H1 (cell line): Measurements from ENCODE around the gene TTC6. TPM values are rescaled to one million over a fixed set of nuclear protein-coding genes. Genes with fewer than 3 reads are reported as not detected.

Source experiments
- CTCF ChIA-PET: fragments of 300-600 bp; sonication (Branson Sonifier 250); formaldehyde crosslinking; loops from one replicate; lab custom pipeline; 2021; ENCODE audit not compliant: partially characterized antibody; lab: Charles Lee
- POLR2A ChIA-PET: fragments of 300-600 bp; sonication (Branson Sonifier 250); formaldehyde crosslinking; loops from one replicate; lab custom pipeline; 2021; ENCODE audit warnings: inconsistent platforms; ENCODE audit not compliant: partially characterized antibody; lab: Charles Lee
- DNase-seq, 2 experiments: peaks; one replicate each; pipeline versions ENCODE4 v3.0.0 to v3.0.0-alpha.2; 2010 to 2022; ENCODE audit warnings: low spot score in 2 of 2, low read depth in 1 of 2, mixed read lengths in 1 of 2
- FAIRE-seq: peaks from 2 replicates; lab custom pipeline; 2011; peaks lifted over from hg19 to GRCh38; lab: Jason Lieb, UNC
- H2AFZ ChIP-seq: 2 replicates; pipeline ENCODE4 v1.8.1; 2012; ENCODE audit warnings: low read length, inconsistent platforms
- H2AK5ac ChIP-seq: 2 replicates; pipeline ENCODE4 v1.6.1; 2013; ENCODE audit warnings: low read depth, low read length
- H2BK120ac ChIP-seq: replicated peaks from 2 replicates; pipeline ENCODE3; 2013; ENCODE audit warnings: low read depth, low read length, inconsistent platforms
- H2BK12ac ChIP-seq: 2 replicates; pipeline ENCODE4 v1.6.1; 2013; ENCODE audit warnings: low read depth, low read length
- H2BK15ac ChIP-seq: 2 replicates; pipeline ENCODE4 v1.6.1; 2013; ENCODE audit warnings: low read length
- H2BK20ac ChIP-seq: 2 replicates; pipeline ENCODE4 v1.6.1; 2013; ENCODE audit warnings: low read length
- H2BK5ac ChIP-seq: 2 replicates; pipeline ENCODE4 v1.6.1; 2013; ENCODE audit warnings: low read depth, low read length
- H3K14ac ChIP-seq: 2 replicates; pipeline ENCODE4 v1.6.1; 2013; ENCODE audit warnings: inconsistent platforms; ENCODE audit not compliant: insufficient read length
- H3K18ac ChIP-seq: 2 replicates; pipeline ENCODE4 v1.6.1; 2013; ENCODE audit warnings: low read length; ENCODE audit errors: extremely low read depth
- H3K23ac ChIP-seq: 2 replicates; pipeline ENCODE4 v1.6.1; 2013; ENCODE audit warnings: inconsistent platforms; ENCODE audit not compliant: insufficient read length
- H3K23me2 ChIP-seq: 2 replicates; pipeline ENCODE4 v1.6.1; 2013; ENCODE audit warnings: low read depth, low read length
- H3K27ac ChIP-seq: 2 replicates; pipeline ENCODE4 v1.6.1; 2011; ENCODE audit warnings: low read depth, low read length, inconsistent platforms
- H3K27me3 ChIP-seq, 4 experiments: replicated peaks in 1 of 4; 1 replicate in 1 of 4; 2 replicates in 3 of 4; pipeline versions ENCODE4 v1.6.1 to v1.8.1; 2011 to 2013; ENCODE audit warnings: low read length in 3 of 4, mild to moderate bottlenecking in 3 of 4, inconsistent platforms in 2 of 4, mixed read lengths in 2 of 4, moderate library complexity in 1 of 4; ENCODE audit not compliant: control insufficient read depth in 3 of 4, insufficient read depth in 3 of 4; ENCODE audit errors: extremely low read depth in 1 of 4
- H3K36me3 ChIP-seq, 4 experiments: 2 replicates each; pipeline versions ENCODE4 v1.6.1 to v1.8.1; 2011 to 2013; ENCODE audit warnings: mild to moderate bottlenecking in 4 of 4, low read length in 3 of 4, moderate library complexity in 2 of 4, control low read depth in 1 of 4, inconsistent platforms in 1 of 4; ENCODE audit not compliant: insufficient read depth in 4 of 4, control insufficient read depth in 2 of 4
- H3K4ac ChIP-seq: replicated peaks from 2 replicates; pipeline ENCODE3; 2013; ENCODE audit warnings: low read length, low read depth, mixed read lengths, inconsistent platforms; ENCODE audit not compliant: insufficient read length
- H3K4me1 ChIP-seq, 4 experiments: replicated peaks in 1 of 4; 1 replicate in 1 of 4; 2 replicates in 3 of 4; pipeline versions ENCODE4 v1.6.1 to v1.8.1; 2011 to 2013; ENCODE audit warnings: low read length in 3 of 4, inconsistent platforms in 2 of 4, mixed read lengths in 1 of 4; ENCODE audit not compliant: insufficient read depth in 4 of 4, control insufficient read depth in 3 of 4
- H3K4me2 ChIP-seq, 2 experiments: 2 replicates each; pipeline versions ENCODE4 v1.6.1 to v1.8.1; 2011 to 2013; ENCODE audit warnings: low read depth in 2 of 2, low read length in 2 of 2, control low read depth in 1 of 2, inconsistent platforms in 1 of 2, mild to moderate bottlenecking in 1 of 2; ENCODE audit not compliant: insufficient read depth in 1 of 2
- H3K4me3 ChIP-seq, 4 experiments: fragments of 200-600, 300-600 bp in 1 of 4; sonication (generic), shearing (Covaris generic), sonication (Bioruptor Twin) in 1 of 4; 2 replicates each; pipeline versions ENCODE4 v1.5.1 to v1.8.1; 2011 to 2016; ENCODE audit warnings: low read length in 4 of 4, low read depth in 3 of 4, control low read depth in 2 of 4, inconsistent platforms in 2 of 4, mild to moderate bottlenecking in 2 of 4, mixed read lengths in 1 of 4, moderate library complexity in 1 of 4; ENCODE audit not compliant: insufficient read depth in 2 of 4; ENCODE audit errors: extremely low read depth in 1 of 4
- H3K56ac ChIP-seq: replicated peaks from 2 replicates; pipeline ENCODE3; 2013; ENCODE audit warnings: low read depth, mild to moderate bottlenecking, mixed read lengths, low read length, inconsistent platforms; ENCODE audit not compliant: insufficient read length
- H3K79me1 ChIP-seq: 2 replicates; pipeline ENCODE4 v1.6.1; 2013; ENCODE audit warnings: low read depth, low read length, control low read depth
- H3K79me2 ChIP-seq, 2 experiments: 2 replicates each; pipeline versions ENCODE4 v1.6.1 to v1.8.1; 2012 to 2013; ENCODE audit warnings: low read length in 2 of 2, mild to moderate bottlenecking in 2 of 2, inconsistent platforms in 1 of 2; ENCODE audit not compliant: insufficient read depth in 2 of 2, control insufficient read depth in 1 of 2
- H3K9ac ChIP-seq, 4 experiments: replicated peaks in 1 of 4; 1 replicate in 1 of 4; 2 replicates in 3 of 4; pipeline versions ENCODE4 v1.6.1 to v1.8.1; 2011 to 2013; ENCODE audit warnings: low read depth in 3 of 4, low read length in 3 of 4, control low read depth in 2 of 4, mild to moderate bottlenecking in 2 of 4, moderate library complexity in 2 of 4, inconsistent platforms in 1 of 4; ENCODE audit errors: extremely low read depth in 1 of 4
- H3K9me3 ChIP-seq, 2 experiments: 2 replicates each; pipeline versions ENCODE4 v1.6.1 to v1.8.1; 2012 to 2013; ENCODE audit warnings: mild to moderate bottlenecking in 2 of 2, moderate library complexity in 2 of 2, control low read depth in 1 of 2, inconsistent platforms in 1 of 2, low read depth in 1 of 2, low read length in 1 of 2, mixed read lengths in 1 of 2; ENCODE audit not compliant: insufficient read depth in 2 of 2
- H4K20me1 ChIP-seq, 2 experiments: replicated peaks in 1 of 2; 2 replicates each; pipeline versions ENCODE3 to v1.8.1; 2011 to 2013; ENCODE audit warnings: inconsistent platforms in 2 of 2, low read length in 2 of 2, mild to moderate bottlenecking in 1 of 2; ENCODE audit not compliant: insufficient read depth in 2 of 2, control insufficient read depth in 1 of 2
- H4K5ac ChIP-seq: 2 replicates; pipeline ENCODE4 v1.6.1; 2013; ENCODE audit warnings: low read length, low read depth, mixed read lengths, inconsistent platforms; ENCODE audit not compliant: insufficient read length
- H4K8ac ChIP-seq: 2 replicates; pipeline ENCODE4 v1.8.0; 2013; ENCODE audit warnings: mild to moderate bottlenecking, moderate library complexity, low read length, inconsistent platforms; ENCODE audit not compliant: insufficient read depth; ENCODE audit errors: extremely low read depth
- H4K91ac ChIP-seq: replicated peaks from 2 replicates; pipeline ENCODE3; 2013; ENCODE audit warnings: low read length, mixed read lengths, inconsistent platforms; ENCODE audit not compliant: insufficient read length
- ATF3 ChIP-seq: IDR thresholded peaks from 2 replicates; pipeline ENCODE4 v1.6.1; 2011; ENCODE audit warnings: low read depth, mild to moderate bottlenecking, low read length; ENCODE audit not compliant: insufficient read depth
- CEBPB ChIP-seq: IDR thresholded peaks from 2 replicates; pipeline ENCODE4 v1.6.1; 2012; ENCODE audit warnings: low read depth, low read length
- CREB1 ChIP-seq: IDR thresholded peaks from 2 replicates; pipeline ENCODE4 v1.6.1; 2012; ENCODE audit warnings: inconsistent platforms
- EZH2 ChIP-seq: fragments of 200-600 bp; sonication (generic); IDR thresholded peaks from 2 replicates; pipeline ENCODE4 v1.7.1; 2012; ENCODE audit warnings: low read depth, mild to moderate bottlenecking, moderate library complexity, low read length, inconsistent platforms; ENCODE audit not compliant: severe bottlenecking
- GABPA ChIP-seq: IDR thresholded peaks from 2 replicates; pipeline ENCODE4 v1.6.1; 2011; ENCODE audit warnings: mild to moderate bottlenecking, low read length, moderate library complexity, borderline replicate concordance; ENCODE audit not compliant: insufficient read depth
- JUND ChIP-seq: IDR thresholded peaks from 2 replicates; pipeline ENCODE4 v1.6.1; 2011; ENCODE audit warnings: mild to moderate bottlenecking, improper control_type of control experiment, low read length
- KDM5A ChIP-seq: fragments of 200-600 bp; IDR thresholded peaks from 2 replicates; pipeline ENCODE4 v1.7.1; 2012; ENCODE audit warnings: mild to moderate bottlenecking, low read length, inconsistent platforms, mixed read lengths
- NANOG ChIP-seq: IDR thresholded peaks from 2 replicates; pipeline ENCODE4 v1.6.1; 2011; ENCODE audit warnings: low read length, low read depth, mild to moderate bottlenecking, inconsistent platforms; ENCODE audit not compliant: insufficient read depth, poor library complexity, severe bottlenecking
- RXRA ChIP-seq: IDR thresholded peaks from 2 replicates; pipeline ENCODE4 v1.6.1; 2011; ENCODE audit warnings: low read depth, mild to moderate bottlenecking, low read length, moderate library complexity; ENCODE audit not compliant: insufficient read depth
- SAP30 ChIP-seq: fragments of 300-600 bp; sonication (generic); IDR thresholded peaks from 2 replicates; pipeline ENCODE4 v1.7.1; 2012; ENCODE audit warnings: low read length, moderate library complexity, mild to moderate bottlenecking, inconsistent platforms; ENCODE audit not compliant: insufficient read depth, insufficient replicate concordance
- SIRT6 ChIP-seq: IDR thresholded peaks from one replicate; pipeline ENCODE4 v1.7.1; 2012; ENCODE audit warnings: low read length, inconsistent platforms
- TCF12 ChIP-seq: IDR thresholded peaks from 2 replicates; pipeline ENCODE4 v1.6.1; 2011; ENCODE audit warnings: low read depth, mild to moderate bottlenecking, low read length
- WGBS, 2 experiments: shearing (Covaris generic) in 1 of 2; methylation state at CpG; one replicate each; pipeline versions ENCODE4 v1.1.6 to v1.1.7; 2013 to 2015; ENCODE audit warnings: low lambda C conversion rate in 2 of 2, mixed read lengths in 2 of 2, inconsistent platforms in 1 of 2, low coverage in 1 of 2, missing lambda C conversion rate in 1 of 2; ENCODE audit not compliant: insufficient replicate concordance in 2 of 2, insufficient coverage in 1 of 2, insufficient read length in 1 of 2; ENCODE audit errors: extremely low coverage in 1 of 2, missing lambda C conversion rate in 1 of 2; 5-methylcytosine and 5-hydroxymethylcytosine counted together
- polyA plus RNA-seq, 7 experiments: library from polyadenylated mRNA; depleted of rRNA in 3 of 7; stranded (reverse) in 5 of 7; unstranded in 2 of 7; fragments of >200 nt in 5 of 7; fragments of 200-250 nt in 2 of 7; gene quantifications; 1 replicate in 5 of 7; 2 replicates in 1 of 7; 4 replicates in 1 of 7; pipeline versions ENCODE4 v1.2.1 to v1.2.3, GENCODE V29; 2011 to 2013; ENCODE audit warnings: missing spikeins in 2 of 7, mixed read lengths in 2 of 7
- total RNA-seq: library from RNA; stranded (reverse); fragmentation: NEBNext Ultra II Directional; extraction: Animal tissue kit (Norgen Biotek cat#: 25700); gene quantifications from 2 replicates; pipeline ENCODE4 v1.2.1, GENCODE V29; 2021

TTC6 gene
- total and polyA plus RNA-seq, 2 of the 8 experiments (the other 6 are each of a cell fraction or from before 2014, with no cell fraction given) = 0.02 TPM; not detected in 1

- H3K9ac ChIP-seq = no peak overlapping the region
- H3K36me3 ChIP-seq = no peaks in the 10 kb centered on the region
- peaks cover 16 to 40% (median 31%) of the 10 kb centered on the region in 4 experiments for H3K27me3 ChIP-seq
- H3K23ac ChIP-seq = no peak overlapping the region
- H3K79me1 ChIP-seq = no peaks in the 10 kb centered on the region
- H3K4ac ChIP-seq = no peak overlapping the region
- H3K27ac ChIP-seq = no peak overlapping the region
- POLR2A ChIA-PET = no interaction called here
- H3K14ac ChIP-seq = no peak overlapping the region
- H3K56ac ChIP-seq = no peak overlapping the region
- H3K4me1 ChIP-seq = no peaks in the 10 kb centered on the region
- H2AK5ac ChIP-seq = no peak overlapping the region
- no peak overlapping the region for H2BK5ac ChIP-seq
- no peak for DNase-seq
- no peak overlapping the region for H2BK15ac ChIP-seq
- no peaks in the 10 kb centered on the region for H3K9me3 ChIP-seq
- H3K4me3 ChIP-seq = no peak overlapping the region
- no peak overlapping the region for H2BK12ac ChIP-seq
- no peak overlapping the region for H4K5ac ChIP-seq
- CTCF ChIA-PET = interaction anchor here (1.5 to 5.3 kb wide), 2 partner anchors 25 to 32 kb away, joined by 6 to 37 read pairs; partner anchors contain the start of genes FOXA1 and TTC6
- no peak overlapping the region for H2BK20ac ChIP-seq
- H3K79me2 ChIP-seq = no peaks in the 10 kb centered on the region
- no peak overlapping the region for H4K91ac ChIP-seq
- 74% methylated on average over 1 of the region's 1 CpG; no CpG with 5 or more reads in 1 of the 2 experiments for WGBS, 2 experiments
- H2BK120ac ChIP-seq = no peak overlapping the region
- no peak overlapping the region for H2AFZ ChIP-seq
- H4K8ac ChIP-seq = no peak overlapping the region
- peaks cover 8% of the 10 kb centered on the region; the same call in 1 of the 2 replicates for H3K23me2 ChIP-seq
- no peak for FAIRE-seq
- H3K4me2 ChIP-seq = no peak overlapping the region; a peak in 1 of 4 replicates
- H4K20me1 ChIP-seq = no peaks in the 10 kb centered on the region
- no peak overlapping the region for H3K18ac ChIP-seq
- TF ChIP-seq NANOG (no peak), JUND (no peak), KDM5A (no peak), SIRT6 (no peak), CREB1 (no peak), GABPA (no peak), TCF12 (no peak), ATF3 (no peak), RXRA (no peak), SAP30 (no peak), EZH2 (no peak), CEBPB (no peak)
Observed at GRCh38 chr14:37623426-37623951, 28.1 kb downstream of the TTC6 start.
